ENCODE measurements around the gene MAN2C1.

DNA sequence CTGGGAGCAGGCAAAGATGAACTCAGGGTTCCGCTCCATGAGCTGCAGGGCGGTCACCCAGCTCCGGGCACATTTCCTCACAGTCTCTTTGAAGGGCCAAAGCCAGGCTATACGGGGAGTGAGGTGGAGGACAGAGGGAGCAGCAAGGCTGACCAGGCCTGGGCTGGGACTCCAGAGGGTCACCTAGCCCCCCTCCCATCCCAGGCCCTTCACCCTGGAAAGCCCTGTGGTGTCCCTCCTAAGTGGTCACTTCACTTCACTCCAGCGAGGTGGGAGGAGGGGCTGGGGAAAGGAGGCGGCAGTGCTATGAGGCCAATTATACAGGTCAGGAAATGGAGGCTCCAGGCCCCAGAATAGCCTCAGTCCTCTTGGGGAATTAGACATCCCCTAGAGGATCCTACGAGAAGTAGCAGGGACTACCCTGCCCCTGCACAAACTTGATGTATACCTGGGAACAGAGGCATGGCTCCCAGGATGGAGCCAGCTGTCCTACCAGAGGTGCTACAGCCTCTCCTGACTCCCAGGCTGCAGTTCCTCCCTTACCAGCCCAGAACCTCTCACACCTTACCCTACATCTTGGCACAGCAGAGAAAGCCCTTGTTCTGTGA lies 5.7 kb downstream of the MAN2C1 start:
- TF ChIP-seq, protein P1, sequence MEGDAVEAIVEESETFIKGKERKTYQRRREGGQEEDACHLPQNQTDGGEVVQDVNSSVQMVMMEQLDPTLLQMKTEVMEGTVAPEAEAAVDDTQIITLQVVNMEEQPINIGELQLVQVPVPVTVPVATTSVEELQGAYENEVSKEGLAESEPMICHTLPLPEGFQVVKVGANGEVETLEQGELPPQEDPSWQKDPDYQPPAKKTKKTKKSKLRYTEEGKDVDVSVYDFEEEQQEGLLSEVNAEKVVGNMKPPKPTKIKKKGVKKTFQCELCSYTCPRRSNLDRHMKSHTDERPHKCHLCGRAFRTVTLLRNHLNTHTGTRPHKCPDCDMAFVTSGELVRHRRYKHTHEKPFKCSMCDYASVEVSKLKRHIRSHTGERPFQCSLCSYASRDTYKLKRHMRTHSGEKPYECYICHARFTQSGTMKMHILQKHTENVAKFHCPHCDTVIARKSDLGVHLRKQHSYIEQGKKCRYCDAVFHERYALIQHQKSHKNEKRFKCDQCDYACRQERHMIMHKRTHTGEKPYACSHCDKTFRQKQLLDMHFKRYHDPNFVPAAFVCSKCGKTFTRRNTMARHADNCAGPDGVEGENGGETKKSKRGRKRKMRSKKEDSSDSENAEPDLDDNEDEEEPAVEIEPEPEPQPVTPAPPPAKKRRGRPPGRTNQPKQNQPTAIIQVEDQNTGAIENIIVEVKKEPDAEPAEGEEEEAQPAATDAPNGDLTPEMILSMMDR (IDR thresholded peaks at IDR 0.05): no peak
- TF ChIP-seq POLR2AphosphoS5 (IDR thresholded peaks at IDR 0.05): no peak
- no peak for TF ChIP-seq POLR2A (IDR thresholded peaks at IDR 0.05)
- TF ChIP-seq EP300 (IDR thresholded peaks at IDR 0.05): no peak
